Activated B cell treated with CpG ODN at 0.5 μM for 24 hours (primary cell): Measurements from ENCODE around the gene SRSF1. TPM values are rescaled to one million over a fixed set of nuclear protein-coding genes. Genes with fewer than 3 reads are reported as not detected.

ENCODE experiments used
- ATAC-seq: fragments of 200-7000 bp; cut with Tn5 transposase; one replicate; pipeline ENCODE4 v1.10.0; 2021; ENCODE audit warnings: low read depth, mild to moderate bottlenecking, moderate library complexity
- CTCF ChIA-PET: fragments of 350-600 bp; sonication (Branson Sonifier 250); formaldehyde crosslinking; loops from one replicate; lab custom pipeline; 2021; ENCODE audit warnings: antibody characterized with exemption; lab: Charles Lee
- POLR2A ChIA-PET: fragments of 350-600 bp; sonication (Branson Sonifier 250); formaldehyde crosslinking; loops from one replicate; lab custom pipeline; 2021; ENCODE audit warnings: antibody characterized with exemption; lab: Charles Lee
- DNase-seq: peaks from one replicate; pipeline ENCODE4 v3.0.0; 2022
- H3K27ac Mint-ChIP-seq: one replicate; pipeline ENCODE4 v1.8.0; 2020; ENCODE audit warnings: mixed read lengths
- H3K27me3 Mint-ChIP-seq: one replicate; pipeline ENCODE4 v1.8.0; 2021; ENCODE audit warnings: mixed read lengths
- H3K36me3 Mint-ChIP-seq: one replicate; pipeline ENCODE4 v1.8.0; 2021; ENCODE audit warnings: low read depth, mixed read lengths
- H3K4me1 Mint-ChIP-seq: one replicate; pipeline ENCODE4 v1.8.0; 2021; ENCODE audit warnings: mixed read lengths
- H3K4me3 Mint-ChIP-seq: one replicate; pipeline ENCODE4 v1.8.0; 2020; ENCODE audit warnings: mild to moderate bottlenecking, mixed read lengths
- H3K9me3 Mint-ChIP-seq: one replicate; pipeline ENCODE4 v1.8.0; 2020; ENCODE audit warnings: mixed read lengths
- intact Hi-C: fragments of 100-400 bp; cut with micrococcal nuclease; formaldehyde crosslinking; loops from one replicate; pipeline ENCODE4 v1.15.1; 2024
- total RNA-seq: library from RNA; stranded (reverse); gene quantifications from 2 replicates; pipeline ENCODE4 v1.2.3, GENCODE V29; 2022
- TF ChIP-seq, protein P1 (sequence below): fragments of 200-600 bp; IDR thresholded peaks from one replicate; pipeline ENCODE4 v1.8.0; 2022; ENCODE audit warnings: antibody characterized with exemption, mild to moderate bottlenecking

The SRSF1 gene
- total RNA-seq, 1 donor from 2014 or later, result 289 TPM

DNA sequence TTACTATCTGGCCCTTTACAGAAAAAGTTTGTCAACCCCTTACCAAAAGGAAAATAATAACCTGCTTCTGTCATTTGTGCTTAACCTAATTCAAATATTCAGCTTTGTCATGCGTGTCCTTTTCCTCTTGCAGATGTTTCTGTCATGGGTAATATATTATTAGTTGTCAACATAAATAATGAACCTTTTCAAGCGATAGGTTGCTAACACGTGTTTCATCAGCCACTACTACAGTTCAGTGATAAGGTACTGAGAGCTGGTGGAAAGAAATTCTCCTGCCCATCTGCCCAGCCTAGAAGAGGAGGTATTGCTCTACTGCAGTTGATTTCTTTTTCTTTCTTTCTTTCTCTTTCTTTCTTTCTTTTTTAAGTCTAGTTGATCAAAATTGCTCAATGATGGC is 12.0 kb upstream of the SRSF1 start:
- intact Hi-C loops, result no loop called here
- no peaks in the 10 kb centered on the region for H3K4me1 Mint-ChIP-seq
- H3K36me3 Mint-ChIP-seq, result no peaks in the 10 kb centered on the region
- DNase-seq, result no peak
- H3K4me3 Mint-ChIP-seq, result no peak overlapping the region
- TF ChIP-seq, protein P1, sequence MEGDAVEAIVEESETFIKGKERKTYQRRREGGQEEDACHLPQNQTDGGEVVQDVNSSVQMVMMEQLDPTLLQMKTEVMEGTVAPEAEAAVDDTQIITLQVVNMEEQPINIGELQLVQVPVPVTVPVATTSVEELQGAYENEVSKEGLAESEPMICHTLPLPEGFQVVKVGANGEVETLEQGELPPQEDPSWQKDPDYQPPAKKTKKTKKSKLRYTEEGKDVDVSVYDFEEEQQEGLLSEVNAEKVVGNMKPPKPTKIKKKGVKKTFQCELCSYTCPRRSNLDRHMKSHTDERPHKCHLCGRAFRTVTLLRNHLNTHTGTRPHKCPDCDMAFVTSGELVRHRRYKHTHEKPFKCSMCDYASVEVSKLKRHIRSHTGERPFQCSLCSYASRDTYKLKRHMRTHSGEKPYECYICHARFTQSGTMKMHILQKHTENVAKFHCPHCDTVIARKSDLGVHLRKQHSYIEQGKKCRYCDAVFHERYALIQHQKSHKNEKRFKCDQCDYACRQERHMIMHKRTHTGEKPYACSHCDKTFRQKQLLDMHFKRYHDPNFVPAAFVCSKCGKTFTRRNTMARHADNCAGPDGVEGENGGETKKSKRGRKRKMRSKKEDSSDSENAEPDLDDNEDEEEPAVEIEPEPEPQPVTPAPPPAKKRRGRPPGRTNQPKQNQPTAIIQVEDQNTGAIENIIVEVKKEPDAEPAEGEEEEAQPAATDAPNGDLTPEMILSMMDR, result no peak
- ATAC-seq, result no peak
- H3K9me3 Mint-ChIP-seq, result no peaks in the 10 kb centered on the region
- no peak overlapping the region for H3K27ac Mint-ChIP-seq
- H3K27me3 Mint-ChIP-seq, result peaks cover 14% of the 10 kb centered on the region
- ChIA-PET CTCF (no interaction called here), POLR2A (interaction anchor here (0.6 kb wide), 2 partner anchors 9 to 13 kb away, joined by 3 to 4 read pairs; no protein-coding TSS in a partner anchor)

DNA sequence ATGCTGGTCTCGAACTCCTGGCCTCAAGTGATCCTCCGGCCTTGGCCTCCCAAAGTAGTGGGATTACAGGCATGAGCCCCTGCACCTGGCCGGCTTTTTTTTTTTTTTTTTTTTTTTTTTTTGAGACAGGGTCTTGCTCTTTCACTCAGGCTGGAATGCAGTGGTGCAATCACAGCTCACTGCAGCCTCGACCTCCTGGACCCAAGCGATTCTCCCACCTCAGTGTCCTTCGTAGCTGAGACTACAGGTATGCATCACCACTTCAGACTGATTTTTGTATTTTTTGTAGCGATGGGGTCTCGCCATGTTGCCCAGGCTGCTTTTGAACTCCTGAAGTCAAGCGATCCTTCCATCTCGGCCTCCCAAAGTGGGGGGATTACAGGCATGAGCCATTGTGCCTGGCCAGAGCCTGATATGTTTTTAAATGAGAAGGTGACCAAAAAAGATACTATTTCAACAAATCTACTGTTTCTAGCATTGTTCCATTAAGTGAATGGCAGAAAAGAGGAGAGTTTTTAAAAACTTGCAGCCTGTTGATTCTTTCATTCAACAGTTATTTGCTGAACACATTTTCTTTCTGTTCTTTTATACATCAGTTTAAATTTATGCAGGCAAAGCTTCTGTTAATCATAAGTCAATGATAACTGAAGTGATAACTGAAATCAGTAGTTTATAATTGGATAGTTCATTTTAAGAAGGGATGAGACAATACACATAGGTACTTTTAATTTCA is 3.2 kb upstream of the SRSF1 start:
- ATAC-seq, result no peak
- ChIA-PET POLR2A (interaction anchor here (0.6 kb wide), 2 partner anchors 9 to 132 kb away, joined by 3 read pairs; no protein-coding TSS in a partner anchor), CTCF (no interaction called here)
- H3K9me3 Mint-ChIP-seq, result no peaks in the 10 kb centered on the region
- H3K27ac Mint-ChIP-seq, result no peak overlapping the region
- H3K4me1 Mint-ChIP-seq, result peaks cover 26% of the 10 kb centered on the region
- TF ChIP-seq, protein P1, result no peak
- no peak overlapping the region for H3K4me3 Mint-ChIP-seq
- H3K36me3 Mint-ChIP-seq, result peaks cover 27% of the 10 kb centered on the region
- H3K27me3 Mint-ChIP-seq, result peaks cover 3% of the 10 kb centered on the region
- intact Hi-C loops, result no loop called here
- no peak for DNase-seq

DNA sequence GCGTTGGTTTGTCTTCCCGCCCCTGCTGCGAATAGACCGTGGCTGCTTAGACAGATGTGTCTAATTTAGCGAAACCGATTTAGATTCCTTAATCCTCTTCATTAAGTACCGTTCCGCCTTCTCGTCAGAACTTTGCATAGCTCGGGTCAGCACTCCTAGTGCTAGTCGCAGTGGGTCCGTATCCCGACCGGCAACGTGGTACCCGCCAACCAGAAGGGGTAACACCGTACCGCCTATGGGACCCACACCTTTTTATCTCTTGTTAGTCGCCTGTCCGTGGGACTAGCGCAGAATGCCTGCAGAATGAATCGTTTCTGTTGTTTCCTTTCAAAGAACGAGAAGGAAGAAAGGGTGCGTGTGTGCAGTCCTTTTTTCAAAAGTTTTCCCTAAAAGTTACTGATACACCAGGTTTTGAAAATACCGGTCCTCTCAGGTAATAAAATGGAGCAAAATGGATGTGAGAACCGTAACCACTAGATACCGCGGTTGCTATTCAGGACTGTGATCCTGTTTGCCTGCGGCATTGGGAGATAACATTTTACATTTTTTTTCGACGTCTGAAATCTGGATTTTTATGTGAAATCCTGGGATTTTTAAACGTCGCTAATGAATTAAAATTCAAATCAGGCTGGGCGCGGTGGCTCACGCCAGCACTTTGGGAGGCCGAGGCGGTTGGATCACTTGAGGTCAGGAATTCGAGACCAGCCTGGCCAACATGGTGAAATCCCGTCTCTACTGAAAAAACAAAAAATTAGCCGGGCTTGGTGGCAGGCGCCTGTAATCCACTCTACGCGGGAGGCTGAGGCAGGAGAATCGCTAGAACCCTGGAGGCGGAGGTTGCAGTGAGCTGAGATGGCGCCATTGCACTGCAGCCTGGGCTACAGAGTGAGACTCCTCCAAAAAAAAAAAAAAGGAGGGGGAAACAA is 998 bp upstream of the SRSF1 start:
- TF ChIP-seq, protein P1, result no peak
- ChIA-PET POLR2A (interaction anchor here (0.6 to 2.9 kb wide), 30 partner anchors 10 to 1147 kb away, joined by 3 to 55 read pairs (median 4); partner anchors contain the start of genes AKAP1, DYNLL2, MRPS23 and PRR11), CTCF (interaction anchor here (0.7 to 2.3 kb wide), 4 partner anchors 10 to 150 kb away, joined by 3 to 16 read pairs (median 6); no protein-coding TSS in a partner anchor)
- Mint-ChIP-seq H3K27ac (peak overlapping the region; percentile 99), H3K4me1 (peaks cover 45% of the 10 kb centered on the region), H3K27me3 (peaks cover 3% of the 10 kb centered on the region), H3K4me3 (peak overlapping the region; percentile 100), H3K9me3 (no peaks in the 10 kb centered on the region), H3K36me3 (peaks cover 48% of the 10 kb centered on the region)
- no peak for DNase-seq
- ATAC-seq, result peak; percentile 26
- intact Hi-C loops, result loop anchor here (1.0 to 10.0 kb wide), 12 partner anchors 9 to 1175 kb away; partner anchors contain the start of genes AKAP1, C17orf67, MKS1 and MRPS23

DNA sequence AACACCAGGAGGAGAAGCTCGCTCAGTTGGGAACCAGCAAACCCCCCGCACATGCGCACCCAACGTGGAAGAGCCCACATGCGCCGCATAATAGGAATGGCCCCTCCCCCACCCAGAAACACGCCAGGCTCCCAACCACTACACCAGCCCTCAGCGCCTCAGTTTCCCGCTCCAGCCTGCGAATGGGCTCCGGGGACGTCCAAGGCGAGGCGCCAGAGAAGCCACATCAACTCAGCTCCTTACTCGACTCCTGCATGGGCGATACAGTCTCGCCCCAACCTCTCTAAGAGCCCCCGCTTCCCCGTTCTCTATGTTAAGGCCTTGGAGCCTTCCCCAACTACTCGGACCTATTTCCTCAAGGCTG is 504 bp downstream of the SRSF1 start:
- Mint-ChIP-seq H3K4me3 (peak overlapping the region; percentile 100), H3K4me1 (peaks cover 57% of the 10 kb centered on the region), H3K9me3 (no peaks in the 10 kb centered on the region), H3K27ac (peak overlapping the region; percentile 99), H3K27me3 (peaks cover 3% of the 10 kb centered on the region), H3K36me3 (peaks cover 62% of the 10 kb centered on the region)
- ChIA-PET CTCF (interaction anchor here (1.0 to 2.3 kb wide), 4 partner anchors 8 to 149 kb away, joined by 3 to 16 read pairs (median 6); no protein-coding TSS in a partner anchor), POLR2A (interaction anchor here (0.6 to 2.9 kb wide), 17 partner anchors 9 to 1149 kb away, joined by 3 to 55 read pairs (median 5); partner anchors contain the start of genes DYNLL2, MRPS23, PRR11 and SKA2)
- intact Hi-C loops, result loop anchor here (2.0 to 10.0 kb wide), 6 partner anchors 326 to 1174 kb away; partner anchors contain the start of genes C17orf67, MSI2 and SCPEP1
- DNase-seq (no peak), ATAC-seq (peak; percentile 10)
- TF ChIP-seq, protein P1, result no peak
